MM.1S (cell line): ENCODE data around the gene ARRB2.

Experiments used
- EZH2 ChIP-seq: fragments of 300-600 bp; sonication (generic); optimal IDR thresholded peaks from 2 replicates; pipeline ENCODE3; 2017; ENCODE audit warnings: low read depth, mild to moderate bottlenecking, antibody characterized with exemption, low read length, mixed read lengths
- EZH2phosphoT487 ChIP-seq: fragments of 300-600 bp; sonication (generic); IDR thresholded peaks from 2 replicates; pipeline ENCODE4 v1.6.1; 2018; ENCODE audit warnings: antibody characterized with exemption, low read length
- TF ChIP-seq, protein P1 (sequence below): fragments of 300-600 bp; sonication (generic); IDR thresholded peaks from 2 replicates; pipeline ENCODE4 v1.5.1; 2016; ENCODE audit warnings: antibody characterized with exemption, low read length, mixed read lengths

DNA sequence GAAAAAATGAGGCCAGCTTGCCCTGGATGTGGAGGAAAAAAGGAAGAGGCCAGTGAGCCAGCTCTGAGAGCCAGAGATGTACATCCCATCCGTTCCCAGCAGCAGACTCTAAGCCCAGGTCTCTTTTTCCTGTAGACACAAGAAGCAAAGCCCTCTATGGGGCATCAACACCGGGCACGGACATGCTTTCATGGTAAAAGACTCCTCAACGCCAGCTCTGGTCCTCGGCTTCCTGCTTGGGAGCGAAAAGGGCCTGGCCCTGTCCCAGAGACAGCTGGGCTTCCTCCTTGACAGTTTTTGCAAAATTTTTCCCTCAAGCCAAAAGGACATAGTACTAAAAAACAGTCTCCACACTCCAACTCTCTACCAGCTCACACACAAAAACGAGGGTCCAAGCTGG is 33.6 kb upstream of the ARRB2 start:
- TF ChIP-seq, protein P1, sequence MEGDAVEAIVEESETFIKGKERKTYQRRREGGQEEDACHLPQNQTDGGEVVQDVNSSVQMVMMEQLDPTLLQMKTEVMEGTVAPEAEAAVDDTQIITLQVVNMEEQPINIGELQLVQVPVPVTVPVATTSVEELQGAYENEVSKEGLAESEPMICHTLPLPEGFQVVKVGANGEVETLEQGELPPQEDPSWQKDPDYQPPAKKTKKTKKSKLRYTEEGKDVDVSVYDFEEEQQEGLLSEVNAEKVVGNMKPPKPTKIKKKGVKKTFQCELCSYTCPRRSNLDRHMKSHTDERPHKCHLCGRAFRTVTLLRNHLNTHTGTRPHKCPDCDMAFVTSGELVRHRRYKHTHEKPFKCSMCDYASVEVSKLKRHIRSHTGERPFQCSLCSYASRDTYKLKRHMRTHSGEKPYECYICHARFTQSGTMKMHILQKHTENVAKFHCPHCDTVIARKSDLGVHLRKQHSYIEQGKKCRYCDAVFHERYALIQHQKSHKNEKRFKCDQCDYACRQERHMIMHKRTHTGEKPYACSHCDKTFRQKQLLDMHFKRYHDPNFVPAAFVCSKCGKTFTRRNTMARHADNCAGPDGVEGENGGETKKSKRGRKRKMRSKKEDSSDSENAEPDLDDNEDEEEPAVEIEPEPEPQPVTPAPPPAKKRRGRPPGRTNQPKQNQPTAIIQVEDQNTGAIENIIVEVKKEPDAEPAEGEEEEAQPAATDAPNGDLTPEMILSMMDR: no peak
- TF ChIP-seq EZH2phosphoT487 (no peak), EZH2 (no peak)
